Measurements from ENCODE around the gene SETD5.

SETD5 gene

GRCh38 chr3:9409981-9410854, 12.8 kb downstream of the SETD5 start:
- peak in 3 of 4 experiments; percentile 18 to 64 (median 57) for DNase-seq

GRCh38 chr3:9411302-9411701, 13.9 kb downstream of the SETD5 start:
- DNase-seq, result no peak

GRCh38 chr3:9412293-9412692, 14.9 kb downstream of the SETD5 start:
- DNase-seq, result no peak

- DNase-seq, result no peak
Observed at GRCh38 chr3:9414826-9415225, 17.4 kb downstream of the SETD5 start.

GRCh38 chr3:9415485-9416138, 18.2 kb downstream of the SETD5 start:
- no peak for DNase-seq

- DNase-seq, result no peak
Observed at GRCh38 chr3:9416139-9416780, 18.8 kb downstream of the SETD5 start.

- no peak for DNase-seq
Observed at GRCh38 chr3:9420850-9421549, 23.6 kb downstream of the SETD5 start.

- DNase-seq, result peak; percentile 65 to 84 (median 76)
Observed at GRCh38 chr3:9422712-9423424, 25.5 kb downstream of the SETD5 start.

- no peak for DNase-seq
Observed at GRCh38 chr3:9428411-9428810, 31.0 kb downstream of the SETD5 start.

GRCh38 chr3:9430733-9431132, 33.3 kb downstream of the SETD5 start:
- DNase-seq, result no peak

GRCh38 chr3:9433627-9434521, 36.5 kb downstream of the SETD5 start:
- no peak for DNase-seq

GRCh38 chr3:9435316-9435715, 37.9 kb downstream of the SETD5 start:
- DNase-seq, result no peak

- no peak for DNase-seq
Observed at GRCh38 chr3:9439331-9439730, 41.9 kb downstream of the SETD5 start.

GRCh38 chr3:9441501-9442221, 44.2 kb downstream of the SETD5 start:
- DNase-seq, result no peak

- no peak for DNase-seq
Observed at GRCh38 chr3:9448071-9448470, 50.7 kb downstream of the SETD5 start.

GRCh38 chr3:9448643-9449042, 51.2 kb downstream of the SETD5 start:
- no peak for DNase-seq

- DNase-seq, result no peak
Observed at GRCh38 chr3:9450126-9450525, 52.7 kb downstream of the SETD5 start.

- DNase-seq, result no peak
Observed at GRCh38 chr3:9450991-9451390, 53.6 kb downstream of the SETD5 start.

- no peak for DNase-seq
Observed at GRCh38 chr3:9452417-9452816, 55.0 kb downstream of the SETD5 start.

- no peak for DNase-seq
Observed at GRCh38 chr3:9455596-9456131, 58.2 kb downstream of the SETD5 start.
